Measurements from ENCODE around the gene THYN1.

THYN1 gene

GRCh38 chr11:134223121-134223520 is 30.0 kb downstream of the THYN1 start:
- DNase-seq (ENCODE audit: low read depth in 2 of 2) = no peak

GRCh38 chr11:134216816-134217215 is 36.3 kb downstream of the THYN1 start:
- no peak for DNase-seq (ENCODE audit: low read depth in 2 of 2)

GRCh38 chr11:134215836-134216235 is 37.3 kb downstream of the THYN1 start:
- DNase-seq (ENCODE audit: low read depth in 2 of 2) = no peak

- DNase-seq (ENCODE audit: low read depth in 2 of 2) = peak in 1 of 2 donors; percentile 42
Measured at GRCh38 chr11:134207538-134208239, 45.5 kb downstream of the THYN1 start.

- no peak for DNase-seq (ENCODE audit: low read depth in 2 of 2)
Measured at GRCh38 chr11:134206185-134206584, 47.0 kb downstream of the THYN1 start.

- no peak for DNase-seq (ENCODE audit: low read depth in 2 of 2)
Measured at GRCh38 chr11:134205729-134206128, 47.4 kb downstream of the THYN1 start.

- DNase-seq (ENCODE audit: low read depth in 2 of 2) = no peak
Measured at GRCh38 chr11:134202661-134203060, 50.5 kb downstream of the THYN1 start.

GRCh38 chr11:134200688-134201087 is 52.5 kb downstream of the THYN1 start:
- no peak for DNase-seq (ENCODE audit: low read depth in 2 of 2)

GRCh38 chr11:134199531-134199930 is 53.6 kb downstream of the THYN1 start:
- no peak for DNase-seq (ENCODE audit: low read depth in 2 of 2)

Measured in activated CD8-positive, alpha-beta memory T cell treated with anti-CD3 and anti-CD28 coated beads for 4 hours (primary cell).